HG02588 (cell line): ENCODE results near the gene CEP83.
"Not testable (repeated sequence)": the region's sequence is repeated elsewhere in the genome, so short reads cannot be mapped to it uniquely, and the experiment has no call there.

Source experiments
- ATAC-seq: cut with Tn5 transposase; IDR thresholded peaks from one replicate; pipeline ENCODE4 v1.9.1; 2021; ENCODE audit warnings: mild to moderate bottlenecking, moderate library complexity; ENCODE audit not compliant: unreplicated experiment

The CEP83 gene

GRCh38 chr12:94435511-94435927 lies 24.1 kb downstream of the CEP83 start:
- no peak for ATAC-seq

GRCh38 chr12:94434171-94434570 lies 25.5 kb downstream of the CEP83 start:
- no peak for ATAC-seq

- ATAC-seq = no peak
Measured at GRCh38 chr12:94433744-94434143, 25.9 kb downstream of the CEP83 start.

GRCh38 chr12:94430304-94430703 lies 29.4 kb downstream of the CEP83 start:
- no peak for ATAC-seq

- no peak for ATAC-seq
Measured at GRCh38 chr12:94429633-94430032, 30.0 kb downstream of the CEP83 start.

- no peak for ATAC-seq
Measured at GRCh38 chr12:94429191-94429590, 30.5 kb downstream of the CEP83 start.

GRCh38 chr12:94427501-94428381 lies 31.9 kb downstream of the CEP83 start:
- no peak for ATAC-seq

- ATAC-seq = no peak
Measured at GRCh38 chr12:94426049-94426448, 33.6 kb downstream of the CEP83 start.

- ATAC-seq = not testable (repeated sequence)
Measured at GRCh38 chr12:94424830-94425229, 34.8 kb downstream of the CEP83 start.

GRCh38 chr12:94421868-94422740 lies 37.6 kb downstream of the CEP83 start:
- no peak for ATAC-seq

GRCh38 chr12:94418517-94418916 lies 41.1 kb downstream of the CEP83 start:
- ATAC-seq = no peak

GRCh38 chr12:94416613-94417012 lies 43.1 kb downstream of the CEP83 start:
- ATAC-seq = no peak

- no peak for ATAC-seq
Measured at GRCh38 chr12:94415066-94415465, 44.6 kb downstream of the CEP83 start.

GRCh38 chr12:94405413-94406116 lies 54.1 kb downstream of the CEP83 start:
- ATAC-seq = peak; percentile 68

- ATAC-seq = no peak
Measured at GRCh38 chr12:94404854-94405253, 54.8 kb downstream of the CEP83 start.

GRCh38 chr12:94401326-94401725 lies 58.3 kb downstream of the CEP83 start:
- no peak for ATAC-seq

GRCh38 chr12:94398685-94399084 lies 61.0 kb downstream of the CEP83 start:
- ATAC-seq = not testable (repeated sequence)

GRCh38 chr12:94397401-94397800 lies 62.3 kb downstream of the CEP83 start:
- no peak for ATAC-seq

- not testable (repeated sequence) for ATAC-seq
Measured at GRCh38 chr12:94396014-94396413, 63.7 kb downstream of the CEP83 start.

- no peak for ATAC-seq
Measured at GRCh38 chr12:94390130-94390485, 69.6 kb downstream of the CEP83 start.

- not testable (repeated sequence) for ATAC-seq
Measured at GRCh38 chr12:94389482-94390129, 70.1 kb downstream of the CEP83 start.
